HCT116 (cell line): ENCODE measurements around the gene MIDN. TPM values are rescaled to one million over a fixed set of nuclear protein-coding genes. Genes with fewer than 3 reads are reported as not detected.

ENCODE experiments used
- ATAC-seq: fragments of 200-7000 bp; cut with Tn5 transposase; 2 replicates; pipeline ENCODE4 v1.9.1; 2020; ENCODE audit warnings: mild to moderate bottlenecking, moderate library complexity
- BruUV-seq: library from RNA; stranded (reverse); fragments of 400-500 nt; replicated peaks from 2 replicates; lab custom pipeline; 2021; lab: Mats Ljungman, UMichigan
- CTCF ChIA-PET: fragments of 300-600 bp; sonication (Branson Sonifier 250); formaldehyde crosslinking; loops from one replicate; lab custom pipeline; 2021; ENCODE audit warnings: antibody characterized with exemption; lab: Charles Lee
- POLR2A ChIA-PET: fragments of 300-600, 350-600 bp; sonication (Branson Sonifier 250); formaldehyde crosslinking; loops from one replicate; lab custom pipeline; 2021; ENCODE audit warnings: antibody characterized with exemption; lab: Charles Lee
- RAD21 ChIA-PET, 2 experiments: fragments of 300-600 bp; sonication (Branson Sonifier 250); formaldehyde crosslinking; loops; one replicate each; lab custom pipeline; 2023; ENCODE audit warnings: low total read pairs in 2 of 2; ENCODE audit not compliant: uncharacterized antibody in 2 of 2, unreplicated experiment in 2 of 2, low non-redundant PET in 1 of 2; lab: Charles Lee
- DNase-seq: peaks from one replicate; pipeline ENCODE4 v3.0.0-alpha.2; 2010; ENCODE audit warnings: low read depth, low spot score
- H2AFZ ChIP-seq: fragments of 200-600 bp; shearing (Covaris generic), sonication (generic); 2 replicates; pipeline ENCODE4 v1.6.1; 2017; ENCODE audit warnings: low read depth, mixed run types, mixed read lengths, antibody characterized with exemption, low read length; ENCODE audit not compliant: poor library complexity, severe bottlenecking
- H3K27ac ChIP-seq: 2 replicates; pipeline ENCODE4 v1.5.1; 2012; ENCODE audit warnings: low read depth, low read length
- H3K27me3 ChIP-seq: fragments of 200-600 bp; sonication (generic); 2 replicates; pipeline ENCODE4 v1.6.1; 2016; ENCODE audit warnings: mixed run types, low read length, mixed read lengths; ENCODE audit not compliant: insufficient read depth
- H3K36me3 ChIP-seq, 2 experiments: fragments of 200-500 bp in 1 of 2; fragments of 200-600 bp in 1 of 2; sonication (Bioruptor generic) in 1 of 2; sonication (generic) in 1 of 2; 2 replicates each; pipeline versions ENCODE4 v1.5.1 to v1.6.1; 2014 to 2016; ENCODE audit warnings: low read length in 2 of 2, inconsistent platforms in 1 of 2, mixed read lengths in 1 of 2, mixed run types in 1 of 2; ENCODE audit not compliant: insufficient read depth in 2 of 2, control insufficient read depth in 1 of 2
- H3K4me1 ChIP-seq, 2 experiments: fragments of 200-600 bp in 1 of 2; sonication (generic) in 1 of 2; 2 replicates each; pipeline versions ENCODE4 v1.5.1 to v1.6.1; 2012 to 2017; ENCODE audit warnings: low read length in 2 of 2, inconsistent platforms in 1 of 2, mild to moderate bottlenecking in 1 of 2, mixed read lengths in 1 of 2, mixed run types in 1 of 2, moderate library complexity in 1 of 2; ENCODE audit not compliant: insufficient read depth in 2 of 2, control insufficient read depth in 1 of 2
- H3K4me2 ChIP-seq: fragments of 200-600 bp; sonication (generic); 2 replicates; pipeline ENCODE4 v1.6.1; 2017; ENCODE audit warnings: mixed run types, low read length, mixed read lengths
- H3K4me3 ChIP-seq, 2 experiments: fragments of 200-600 bp in 1 of 2; sonication (generic) in 1 of 2; replicated peaks in 1 of 2; 2 replicates each; pipeline ENCODE4 v1.5.1; 2011 to 2016; ENCODE audit warnings: low read length in 2 of 2, control low read depth in 1 of 2, low read depth in 1 of 2, mild to moderate bottlenecking in 1 of 2, mixed read lengths in 1 of 2, mixed run types in 1 of 2
- H3K79me2 ChIP-seq: fragments of 200-600 bp; sonication (generic); 2 replicates; pipeline ENCODE4 v1.6.1; 2017; ENCODE audit warnings: mild to moderate bottlenecking, mixed run types, low read length, moderate library complexity, mixed read lengths; ENCODE audit not compliant: insufficient read depth
- H3K9ac ChIP-seq: fragments of 200-600 bp; sonication (generic); 2 replicates; pipeline ENCODE4 v1.6.1; 2016; ENCODE audit warnings: low read length, mixed read lengths
- H3K9me2 ChIP-seq: fragments of 200-600 bp; sonication (generic), shearing (Covaris generic); 2 replicates; pipeline ENCODE4 v1.6.1; 2017; ENCODE audit warnings: mixed run types, mild to moderate bottlenecking, moderate library complexity; ENCODE audit not compliant: insufficient read depth
- H3K9me3 ChIP-seq, 2 experiments: fragments of 200-500 bp in 1 of 2; fragments of 200-600 bp in 1 of 2; sonication (Bioruptor generic) in 1 of 2; sonication (generic) in 1 of 2; 2 replicates each; pipeline ENCODE4 v1.6.1; 2014 to 2017; ENCODE audit warnings: low read length in 2 of 2, mixed read lengths in 2 of 2, inconsistent platforms in 1 of 2, low read depth in 1 of 2, mild to moderate bottlenecking in 1 of 2, mixed run types in 1 of 2, moderate library complexity in 1 of 2; ENCODE audit not compliant: control insufficient read depth in 1 of 2, insufficient read depth in 1 of 2
- H4K20me1 ChIP-seq: fragments of 200-600 bp; sonication (generic), shearing (Covaris generic); 2 replicates; pipeline ENCODE4 v1.6.1; 2017; ENCODE audit warnings: mixed run types, mild to moderate bottlenecking, moderate library complexity; ENCODE audit not compliant: insufficient read depth
- ATF3 ChIP-seq: IDR thresholded peaks from 2 replicates; pipeline ENCODE4 v1.6.1; 2012
- EZH2 ChIP-seq: fragments of 200-600 bp; sonication (generic); IDR thresholded peaks from 2 replicates; pipeline ENCODE4 v1.6.1; 2017; ENCODE audit warnings: antibody characterized with exemption, mixed run types
- MAX ChIP-seq: IDR thresholded peaks from 2 replicates; pipeline ENCODE4 v1.6.1; 2012
- SP1 ChIP-seq: IDR thresholded peaks from 2 replicates; pipeline ENCODE4 v1.6.1; 2012; ENCODE audit warnings: low read depth
- ZBTB33 ChIP-seq: IDR thresholded peaks from 2 replicates; pipeline ENCODE4 v1.6.1; 2011; ENCODE audit warnings: mild to moderate bottlenecking, low read length, moderate library complexity; ENCODE audit not compliant: insufficient replicate concordance; ENCODE audit errors: extremely low read depth
- intact Hi-C: fragments of 100-400 bp; cut with micrococcal nuclease; formaldehyde crosslinking; loops from 2 replicates; pipeline ENCODE4 v1.10.0; 2022
- total RNA-seq: library from RNA; stranded (reverse); gene quantifications from one replicate; pipeline ENCODE4 v1.2.1, GENCODE V29; 2021; ENCODE audit not compliant: unreplicated experiment

Gene MIDN
- total RNA-seq, 1 experiment from 2014 or later = 146 TPM

GRCh38 chr19:1274081-1274851, 25.9 kb downstream of the MIDN start:
- ChIA-PET POLR2A (interaction anchor here (1.3 to 2.1 kb wide), 5 partner anchors 10 to 33 kb away, joined by 3 to 12 read pairs (median 5); partner anchors contain the start of gene ATP5F1D), RAD21 (interaction anchor here in 1 of 2 experiments (1.0 kb wide), 1 partner anchor 30 kb away, joined by 4 read pairs; no protein-coding TSS in a partner anchor), CTCF (interaction anchor here (2.7 kb wide), 1 partner anchor 30 kb away, joined by 31 read pairs; no protein-coding TSS in a partner anchor)
- no peaks in the 10 kb centered on the region for H3K9me2 ChIP-seq
- BruUV-seq = no TSS peak
- no peak overlapping the region for H2AFZ ChIP-seq
- H4K20me1 ChIP-seq = no peaks in the 10 kb centered on the region
- H3K4me1 ChIP-seq = peaks cover 26 to 59% of the 10 kb centered on the region in 2 experiments
- TF ChIP-seq ATF3 (no peak), ZBTB33 (no peak), MAX (peak; percentile 25), EZH2 (no peak), SP1 (no peak)
- H3K27ac ChIP-seq = peak overlapping the region; percentile 100
- peak overlapping the region; percentile 84 to 85 for H3K4me3 ChIP-seq
- H3K4me2 ChIP-seq = peak overlapping the region; percentile 99
- peaks cover 72% of the 10 kb centered on the region for H3K79me2 ChIP-seq
- ATAC-seq = no peak
- H3K27me3 ChIP-seq = no peaks in the 10 kb centered on the region
- DNase-seq = no peak
- H3K9ac ChIP-seq = peak overlapping the region; percentile 97
- H3K36me3 ChIP-seq = peaks cover 27 to 36% of the 10 kb centered on the region in 2 experiments; a peak in 3 of 4 replicates
- intact Hi-C loops = loop anchor here (10.0 kb wide), 1 partner anchor 131 kb away; the partner anchor contains the start of genes DAZAP1 and GAMT
- no peaks in the 10 kb centered on the region for H3K9me3 ChIP-seq
